GM12878 (cell line): ENCODE results near the gene NPAS3. TPM values are rescaled to one million over a fixed set of nuclear protein-coding genes. Genes with fewer than 3 reads are reported as not detected.

Experiments used
- ATAC-seq: fragments of 200-7000 bp; cut with Tn5 transposase; 3 replicates; pipeline ENCODE4 v1.9.1; 2020; ENCODE audit warnings: mild to moderate bottlenecking, moderate library complexity
- BruUV-seq: library from RNA; stranded (reverse); fragments of 400-500 nt; replicated peaks from 2 replicates; lab custom pipeline; 2021; lab: Mats Ljungman, UMichigan
- CTCF ChIA-PET: fragments of 300-600 bp; sonication (Branson Sonifier 250); formaldehyde crosslinking; extraction: SDS; loops from one replicate; lab custom pipeline; 2021; ENCODE audit warnings: inconsistent platforms; lab: Yijun Ruan, JAX
- POLR2A ChIA-PET: fragments of 350-600 bp; formaldehyde crosslinking; extraction: SDS; loops from one replicate; lab custom pipeline; 2021; ENCODE audit warnings: inconsistent platforms; lab: Charles Lee
- RAD21 ChIA-PET: fragments of 300-600 bp; sonication (Branson Sonifier 250); formaldehyde crosslinking; loops from one replicate; lab custom pipeline; 2023; ENCODE audit warnings: antibody characterized with exemption; ENCODE audit not compliant: unreplicated experiment; lab: Charles Lee
- SMC1A ChIA-PET: fragments of 300-600 bp; sonication (Branson Sonifier 250); formaldehyde crosslinking; loops from one replicate; lab custom pipeline; 2023; ENCODE audit not compliant: unreplicated experiment, uncharacterized antibody; lab: Charles Lee
- DNase-seq: peaks from one replicate; pipeline ENCODE4 v3.0.0-alpha.2; 2011; ENCODE audit warnings: low read depth, low spot score
- FAIRE-seq: peaks from 3 replicates; lab custom pipeline; 2011; peaks lifted over from hg19 to GRCh38; lab: Jason Lieb, UNC
- H2AFZ ChIP-seq: 2 replicates; pipeline ENCODE4 v1.6.0; 2011; ENCODE audit warnings: low read depth, low read length, control low read depth; ENCODE audit not compliant: control insufficient read depth
- H3K27ac ChIP-seq: 2 replicates; pipeline ENCODE4 v1.5.1; 2011; ENCODE audit warnings: control low read depth; ENCODE audit not compliant: control insufficient read depth, insufficient read depth
- H3K27me3 ChIP-seq, 2 experiments: replicated peaks in 1 of 2; 2 replicates each; pipeline versions ENCODE4 v1.6.0 to v1.6.1; 2011; ENCODE audit warnings: low read length in 1 of 2; ENCODE audit not compliant: control insufficient read depth in 2 of 2, insufficient read depth in 2 of 2
- H3K36me3 ChIP-seq, 2 experiments: 2 replicates each; pipeline ENCODE4 v1.5.1; 2011; ENCODE audit warnings: low read length in 1 of 2; ENCODE audit not compliant: control insufficient read depth in 2 of 2, insufficient read depth in 2 of 2
- H3K4me1 ChIP-seq: 2 replicates; pipeline ENCODE4 v1.6.1; 2011; ENCODE audit warnings: mild to moderate bottlenecking, low read length, moderate library complexity, mixed read lengths; ENCODE audit not compliant: control insufficient read depth, insufficient read depth
- H3K4me2 ChIP-seq: 2 replicates; pipeline ENCODE4 v1.6.0; 2011; ENCODE audit warnings: control low read depth; ENCODE audit not compliant: control insufficient read depth, insufficient read depth
- H3K4me3 ChIP-seq: fragments of 200-600 bp; sonication (generic); 2 replicates; pipeline ENCODE4 v1.5.1; 2016
- H3K79me2 ChIP-seq: 2 replicates; pipeline ENCODE4 v1.6.0; 2011; ENCODE audit warnings: low read length; ENCODE audit not compliant: control insufficient read depth, insufficient read depth
- H3K9ac ChIP-seq: 2 replicates; pipeline ENCODE4 v1.8.0; 2011; ENCODE audit warnings: low read length, control low read depth, mixed read lengths; ENCODE audit not compliant: control insufficient read depth, insufficient read depth
- H3K9me3 ChIP-seq: replicated peaks from 3 replicates; pipeline ENCODE4 v1.5.1; 2011; ENCODE audit warnings: mild to moderate bottlenecking, low read length; ENCODE audit not compliant: control insufficient read depth, insufficient read depth
- H4K20me1 ChIP-seq: 2 replicates; pipeline ENCODE4 v1.6.0; 2011; ENCODE audit not compliant: control insufficient read depth, insufficient read depth
- BHLHE40 ChIP-seq, 2 experiments: fragments of 450-650 bp in 1 of 2; IDR thresholded peaks; 2 replicates each; pipeline ENCODE4 v1.6.1; 2011 to 2017; ENCODE audit warnings: low read depth in 2 of 2, borderline replicate concordance in 1 of 2, improper control_type of control experiment in 1 of 2, low read length in 1 of 2, mild to moderate bottlenecking in 1 of 2
- CBFB ChIP-seq: IDR thresholded peaks from 2 replicates; pipeline ENCODE4 v1.6.1; 2016; ENCODE audit warnings: antibody characterized with exemption, low read depth
- CEBPB ChIP-seq, 2 experiments: fragments of 150-350 bp in 1 of 2; IDR thresholded peaks; 2 replicates each; pipeline ENCODE4 v1.6.1; 2012 to 2014; ENCODE audit warnings: low read depth in 2 of 2, low read length in 2 of 2, borderline replicate concordance in 1 of 2, inconsistent platforms in 1 of 2
- CHD1 ChIP-seq: IDR thresholded peaks from 2 replicates; pipeline ENCODE4 v1.6.1; 2012; ENCODE audit warnings: low read depth, low read length, improper control_type of control experiment
- GABPA ChIP-seq: IDR thresholded peaks from 2 replicates; pipeline ENCODE4 v1.6.1; 2014; ENCODE audit warnings: antibody characterized with exemption, low read depth, mild to moderate bottlenecking, inconsistent platforms
- IKZF2 ChIP-seq, 2 experiments: fragments of 450-650 bp; IDR thresholded peaks; 2 replicates each; pipeline ENCODE4 v1.6.1; 2017; ENCODE audit warnings: mild to moderate bottlenecking in 2 of 2, moderate library complexity in 2 of 2
- MEF2A ChIP-seq: IDR thresholded peaks from 2 replicates; pipeline ENCODE4 v1.6.1; 2011; ENCODE audit warnings: low read depth, mild to moderate bottlenecking, low read length, moderate library complexity; ENCODE audit not compliant: insufficient read depth
- NBN ChIP-seq: fragments of 450-650 bp; IDR thresholded peaks from 2 replicates; pipeline ENCODE4 v1.6.1; 2016
- POLR2AphosphoS5 ChIP-seq: IDR thresholded peaks from 2 replicates; pipeline ENCODE4 v1.6.1; 2011; ENCODE audit warnings: mild to moderate bottlenecking, low read length, inconsistent platforms
- RB1 ChIP-seq: fragments of 450-650 bp; formaldehyde crosslinking; IDR thresholded peaks from 2 replicates; pipeline ENCODE4 v1.6.1; 2017; ENCODE audit warnings: mild to moderate bottlenecking, borderline replicate concordance
- RBBP5 ChIP-seq: fragments of 200-600 bp; sonication (generic); conservative IDR thresholded peaks from 2 replicates; pipeline ENCODE4 v1.6.1; 2016
- SREBF1 ChIP-seq: IDR thresholded peaks from 2 replicates; pipeline ENCODE4 v1.6.1; 2012; ENCODE audit warnings: mild to moderate bottlenecking, low read length
- ZZZ3 ChIP-seq: IDR thresholded peaks from 2 replicates; pipeline ENCODE4 v1.6.1; 2011; ENCODE audit warnings: low read depth; ENCODE audit not compliant: control insufficient read depth, insufficient read length
- WGBS: methylation state at CpG from one replicate; pipeline ENCODE4 v1.1.6; 2016; ENCODE audit warnings: low lambda C conversion rate; ENCODE audit not compliant: insufficient replicate concordance, insufficient coverage; ENCODE audit errors: missing lambda C conversion rate; 5-methylcytosine and 5-hydroxymethylcytosine counted together
- in situ Hi-C: fragments of 300-500 bp; cut with MboI; formaldehyde crosslinking; loops from 9 replicates; pipeline ENCODE4 v1.14.3; 2018; ENCODE audit warnings: mixed read lengths
- intact Hi-C: fragments of 100-400 bp; cut with micrococcal nuclease; formaldehyde crosslinking; loops from one replicate; pipeline ENCODE4 v1.14.2; 2022; ENCODE audit not compliant: unreplicated experiment
- polyA plus RNA-seq, 11 experiments: library from polyadenylated mRNA; depleted of rRNA in 4 of 11; unstranded in 6 of 11; stranded (reverse) in 5 of 11; fragments of >200 nt; fragmentation: Nextera tagmentation in 4 of 11; fragmentation: Illumina TruSeq in 1 of 11; extraction: Ambion mirVana in 4 of 11; extraction: Trizol in 1 of 11; gene quantifications; 1 replicate in 1 of 11; 2 replicates in 10 of 11; pipeline versions ENCODE4 v1.2.1 to v1.2.3, GENCODE V29; 2011 to 2016; ENCODE audit warnings: inconsistent platforms in 2 of 11, missing spikeins in 2 of 11, low read depth in 1 of 11
- total RNA-seq, 4 experiments: library from RNA; depleted of rRNA in 3 of 4; stranded (reverse); fragments of >200 nt in 3 of 4; fragmentation: Illumina TruSeq in 1 of 4; extraction: Trizol in 1 of 4; gene quantifications; 2 replicates each; pipeline versions ENCODE4 v1.2.1 to v1.2.3, GENCODE V29; 2013 to 2021
- TF ChIP-seq, protein P1 (sequence below): fragments of 450-650 bp; formaldehyde crosslinking; IDR thresholded peaks from 2 replicates; pipeline ENCODE4 v1.5.0; 2022; ENCODE audit warnings: mild to moderate bottlenecking, missing genetic modification characterization
- TF ChIP-seq, protein P2 (sequence below): IDR thresholded peaks from 2 replicates; pipeline ENCODE4 v1.6.1; 2011; ENCODE audit warnings: mild to moderate bottlenecking, low read depth, low read length, moderate library complexity; ENCODE audit not compliant: insufficient replicate concordance
- TF ChIP-seq, protein P3 (sequence below): fragments of 450-650 bp; formaldehyde crosslinking; IDR thresholded peaks from 2 replicates; pipeline ENCODE4 v1.4.0; 2022; ENCODE audit warnings: mild to moderate bottlenecking, moderate library complexity

Gene NPAS3
- total and polyA plus RNA-seq, 10 of the 15 experiments (the other 5 are each of a cell fraction or from before 2014, with no cell fraction given), result under 0.01 to 2.7 (median 0.03) TPM; not detected in 6

DNA sequence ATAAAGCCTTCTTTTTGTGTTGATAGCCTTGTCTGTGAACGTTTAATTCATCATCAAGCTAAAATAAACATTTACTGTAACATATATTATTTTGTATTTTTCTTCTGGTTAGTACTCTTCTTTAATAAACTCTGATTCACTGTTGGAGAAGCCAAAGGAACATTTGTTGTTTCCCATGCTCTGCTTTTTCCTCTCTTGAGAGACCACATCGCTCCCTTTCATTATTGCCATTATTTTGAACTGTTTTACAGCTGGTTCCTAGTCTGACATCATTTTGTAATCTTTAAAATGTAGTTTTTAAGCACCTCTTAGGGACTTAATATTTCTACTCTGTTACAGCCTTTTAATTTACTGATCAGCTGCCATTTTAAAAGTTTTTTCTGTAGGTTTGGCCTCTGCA is 301.8 kb downstream of the NPAS3 start:
- no peak overlapping the region for H3K27ac ChIP-seq
- intact Hi-C loops (no loop called here), in situ Hi-C loops (no loop called here)
- RAD21 ChIA-PET, result no interaction called here
- H3K4me2 ChIP-seq, result no peak overlapping the region
- no peak for FAIRE-seq
- no peak for TF ChIP-seq IKZF2 (IDR thresholded peaks at IDR 0.05)
- TF ChIP-seq BHLHE40 (IDR thresholded peaks at IDR 0.05; ENCODE audit: borderline replicate concordance in 1 of 2, low read depth in 2 of 2, low read length in 1 of 2), result no peak
- no peak for TF ChIP-seq ZZZ3
- no peak for TF ChIP-seq NBN
- TF ChIP-seq POLR2AphosphoS5, result no peak
- no peak for TF ChIP-seq GABPA
- no peak for TF ChIP-seq RB1
- TF ChIP-seq RBBP5, result no peak
- no peak for TF ChIP-seq CBFB
- TF ChIP-seq MEF2A, result no peak
- TF ChIP-seq, protein P1, sequence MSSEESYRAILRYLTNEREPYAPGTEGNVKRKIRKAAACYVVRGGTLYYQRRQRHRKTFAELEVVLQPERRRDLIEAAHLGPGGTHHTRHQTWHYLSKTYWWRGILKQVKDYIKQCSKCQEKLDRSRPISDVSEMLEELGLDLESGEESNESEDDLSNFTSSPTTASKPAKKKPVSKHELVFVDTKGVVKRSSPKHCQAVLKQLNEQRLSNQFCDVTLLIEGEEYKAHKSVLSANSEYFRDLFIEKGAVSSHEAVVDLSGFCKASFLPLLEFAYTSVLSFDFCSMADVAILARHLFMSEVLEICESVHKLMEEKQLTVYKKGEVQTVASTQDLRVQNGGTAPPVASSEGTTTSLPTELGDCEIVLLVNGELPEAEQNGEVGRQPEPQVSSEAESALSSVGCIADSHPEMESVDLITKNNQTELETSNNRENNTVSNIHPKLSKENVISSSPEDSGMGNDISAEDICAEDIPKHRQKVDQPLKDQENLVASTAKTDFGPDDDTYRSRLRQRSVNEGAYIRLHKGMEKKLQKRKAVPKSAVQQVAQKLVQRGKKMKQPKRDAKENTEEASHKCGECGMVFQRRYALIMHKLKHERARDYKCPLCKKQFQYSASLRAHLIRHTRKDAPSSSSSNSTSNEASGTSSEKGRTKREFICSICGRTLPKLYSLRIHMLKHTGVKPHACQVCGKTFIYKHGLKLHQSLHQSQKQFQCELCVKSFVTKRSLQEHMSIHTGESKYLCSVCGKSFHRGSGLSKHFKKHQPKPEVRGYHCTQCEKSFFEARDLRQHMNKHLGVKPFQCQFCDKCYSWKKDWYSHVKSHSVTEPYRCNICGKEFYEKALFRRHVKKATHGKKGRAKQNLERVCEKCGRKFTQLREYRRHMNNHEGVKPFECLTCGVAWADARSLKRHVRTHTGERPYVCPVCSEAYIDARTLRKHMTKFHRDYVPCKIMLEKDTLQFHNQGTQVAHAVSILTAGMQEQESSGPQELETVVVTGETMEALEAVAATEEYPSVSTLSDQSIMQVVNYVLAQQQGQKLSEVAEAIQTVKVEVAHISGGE (CRISPR knock-in tag), result no peak
- TF ChIP-seq SREBF1, result no peak
- TF ChIP-seq, protein P2, sequence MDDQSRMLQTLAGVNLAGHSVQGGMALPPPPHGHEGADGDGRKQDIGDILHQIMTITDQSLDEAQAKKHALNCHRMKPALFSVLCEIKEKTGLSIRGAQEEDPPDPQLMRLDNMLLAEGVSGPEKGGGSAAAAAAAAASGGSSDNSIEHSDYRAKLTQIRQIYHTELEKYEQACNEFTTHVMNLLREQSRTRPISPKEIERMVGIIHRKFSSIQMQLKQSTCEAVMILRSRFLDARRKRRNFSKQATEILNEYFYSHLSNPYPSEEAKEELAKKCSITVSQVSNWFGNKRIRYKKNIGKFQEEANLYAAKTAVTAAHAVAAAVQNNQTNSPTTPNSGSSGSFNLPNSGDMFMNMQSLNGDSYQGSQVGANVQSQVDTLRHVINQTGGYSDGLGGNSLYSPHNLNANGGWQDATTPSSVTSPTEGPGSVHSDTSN, result no peak
- no peak for TF ChIP-seq CHD1
- TF ChIP-seq, protein P3, sequence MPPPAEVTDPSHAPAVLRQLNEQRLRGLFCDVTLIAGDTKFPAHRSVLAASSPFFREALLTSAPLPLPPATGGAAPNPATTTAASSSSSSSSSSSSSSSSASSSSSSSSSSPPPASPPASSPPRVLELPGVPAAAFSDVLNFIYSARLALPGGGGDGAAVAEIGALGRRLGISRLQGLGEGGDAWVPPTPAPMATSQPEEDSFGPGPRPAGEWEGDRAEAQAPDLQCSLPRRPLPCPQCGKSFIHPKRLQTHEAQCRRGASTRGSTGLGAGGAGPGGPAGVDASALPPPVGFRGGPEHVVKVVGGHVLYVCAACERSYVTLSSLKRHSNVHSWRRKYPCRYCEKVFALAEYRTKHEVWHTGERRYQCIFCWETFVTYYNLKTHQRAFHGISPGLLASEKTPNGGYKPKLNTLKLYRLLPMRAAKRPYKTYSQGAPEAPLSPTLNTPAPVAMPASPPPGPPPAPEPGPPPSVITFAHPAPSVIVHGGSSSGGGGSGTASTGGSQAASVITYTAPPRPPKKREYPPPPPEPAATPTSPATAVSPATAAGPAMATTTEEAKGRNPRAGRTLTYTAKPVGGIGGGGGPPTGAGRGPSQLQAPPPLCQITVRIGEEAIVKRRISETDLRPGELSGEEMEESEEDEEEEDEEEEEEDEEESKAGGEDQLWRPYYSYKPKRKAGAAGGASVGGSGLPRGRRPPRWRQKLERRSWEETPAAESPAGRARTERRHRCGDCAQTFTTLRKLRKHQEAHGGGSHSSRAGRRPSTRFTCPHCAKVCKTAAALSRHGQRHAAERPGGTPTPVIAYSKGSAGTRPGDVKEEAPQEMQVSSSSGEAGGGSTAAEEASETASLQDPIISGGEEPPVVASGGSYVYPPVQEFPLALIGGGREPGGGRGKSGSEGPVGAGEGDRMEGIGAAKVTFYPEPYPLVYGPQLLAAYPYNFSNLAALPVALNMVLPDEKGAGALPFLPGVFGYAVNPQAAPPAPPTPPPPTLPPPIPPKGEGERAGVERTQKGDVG (CRISPR knock-in tag), result no peak
- no peak for TF ChIP-seq CEBPB (IDR thresholded peaks at IDR 0.05; ENCODE audit: borderline replicate concordance in 1 of 2, low read depth in 2 of 2, low read length in 2 of 2)
- no peaks in the 10 kb centered on the region for H3K9me3 ChIP-seq
- no peaks in the 10 kb centered on the region for H3K4me1 ChIP-seq
- H3K9ac ChIP-seq, result no peak overlapping the region
- POLR2A ChIA-PET, result no interaction called here
- DNase-seq, result no peak
- CTCF ChIA-PET, result interaction anchor here (0.8 kb wide), 1 partner anchor 14 kb away, joined by 3 read pairs; no protein-coding TSS in a partner anchor
- no peaks in the 10 kb centered on the region for H3K79me2 ChIP-seq
- no peak overlapping the region for H2AFZ ChIP-seq
- ATAC-seq, result no peak
- 0% methylated on average over 2 of the region's 2 CpGs for WGBS
- no TSS peak for BruUV-seq
- H3K27me3 ChIP-seq, result no peaks in the 10 kb centered on the region
- H4K20me1 ChIP-seq, result no peaks in the 10 kb centered on the region
- SMC1A ChIA-PET, result interaction anchor here (0.5 to 1.3 kb wide), 5 partner anchors 39 to 622 kb away, joined by 3 to 4 read pairs (median 4); no protein-coding TSS in a partner anchor
- no peaks in the 10 kb centered on the region for H3K36me3 ChIP-seq
- H3K4me3 ChIP-seq, result no peak overlapping the region
